SK-N-SH (cell line): ENCODE results near the gene POLR3B. TPM values are rescaled to one million over a fixed set of nuclear protein-coding genes. Genes with fewer than 3 reads are reported as not detected.
A peak's percentile ranks its signal among the peaks of the same experiment; 100 is the strongest.

Experiments used
- CTCF ChIA-PET: fragments of 300-600, 350-600 bp; formaldehyde crosslinking; extraction: SDS; loops from one replicate; lab custom pipeline; 2021; lab: Yijun Ruan, JAX
- POLR2A ChIA-PET: fragments of 350-600 bp; sonication (Branson Sonifier 250); formaldehyde crosslinking; extraction: SDS; loops from one replicate; lab custom pipeline; 2020; ENCODE audit warnings: antibody characterized with exemption, inconsistent platforms; lab: Yijun Ruan, JAX
- DNase-seq: peaks from one replicate; pipeline ENCODE4 v3.0.0; 2012
- H2AFZ ChIP-seq: fragments of 200-600 bp; sonication (generic); 2 replicates; pipeline ENCODE4 v1.8.1; 2016; ENCODE audit warnings: antibody characterized with exemption, mild to moderate bottlenecking, low read depth
- H3F3A ChIP-seq: fragments of 200-600 bp; sonication (generic); replicated peaks from 2 replicates; pipeline ENCODE3; 2016; ENCODE audit warnings: antibody characterized with exemption, mild to moderate bottlenecking; ENCODE audit not compliant: insufficient read depth
- H3K27ac ChIP-seq, 2 experiments: fragments of 200-500 bp in 1 of 2; fragments of 200-600 bp in 1 of 2; sonication (Bioruptor generic) in 1 of 2; sonication (generic), shearing (Covaris generic) in 1 of 2; 2 replicates each; pipeline versions ENCODE4 v1.5.1 to v1.6.1; 2014 to 2016; ENCODE audit warnings: low read depth in 2 of 2, inconsistent platforms in 1 of 2, low read length in 1 of 2, mild to moderate bottlenecking in 1 of 2, mixed read lengths in 1 of 2
- H3K27me3 ChIP-seq: fragments of 200-600 bp; sonication (generic), shearing (Covaris generic); 2 replicates; pipeline ENCODE4 v1.6.1; 2016; ENCODE audit warnings: mixed run types; ENCODE audit not compliant: insufficient read depth
- H3K36me3 ChIP-seq, 2 experiments: fragments of 200-500 bp in 1 of 2; fragments of 200-600 bp in 1 of 2; sonication (Bioruptor generic) in 1 of 2; sonication (generic) in 1 of 2; replicated peaks in 1 of 2; 2 replicates each; pipeline versions ENCODE3 to v1.5.1; 2014 to 2016; ENCODE audit warnings: low read length in 1 of 2, mild to moderate bottlenecking in 1 of 2; ENCODE audit not compliant: insufficient read depth in 2 of 2, control insufficient read depth in 1 of 2
- H3K4me1 ChIP-seq, 2 experiments: fragments of 200-500 bp in 1 of 2; fragments of 200-600 bp in 1 of 2; sonication (Bioruptor generic) in 1 of 2; sonication (generic), shearing (Covaris generic) in 1 of 2; 2 replicates each; pipeline versions ENCODE4 v1.5.1 to v1.6.1; 2014 to 2016; ENCODE audit warnings: low read depth in 1 of 2, low read length in 1 of 2, mixed run types in 1 of 2; ENCODE audit not compliant: insufficient read depth in 2 of 2, control insufficient read depth in 1 of 2
- H3K4me2 ChIP-seq: fragments of 200-600 bp; sonication (generic), shearing (Covaris generic); 2 replicates; pipeline ENCODE4 v1.6.1; 2017; ENCODE audit warnings: mixed run types
- H3K4me3 ChIP-seq, 2 experiments: fragments of 200-500 bp in 1 of 2; fragments of 200-600 bp in 1 of 2; sonication (Bioruptor generic) in 1 of 2; sonication (generic), shearing (Covaris generic) in 1 of 2; 2 replicates each; pipeline versions ENCODE4 v1.5.1 to v1.8.1; 2014 to 2016; ENCODE audit warnings: low read depth in 2 of 2, inconsistent platforms in 1 of 2, low read length in 1 of 2, mild to moderate bottlenecking in 1 of 2, mixed read lengths in 1 of 2, moderate library complexity in 1 of 2
- H3K79me2 ChIP-seq: fragments of 200-600 bp; sonication (generic); 2 replicates; pipeline ENCODE4 v1.8.1; 2017; ENCODE audit warnings: mild to moderate bottlenecking; ENCODE audit not compliant: insufficient read depth
- H3K9ac ChIP-seq: fragments of 200-600 bp; sonication (generic); 2 replicates; pipeline ENCODE4 v1.6.1; 2017; ENCODE audit warnings: mixed run types
- H3K9me2 ChIP-seq: fragments of 200-600 bp; sonication (generic); 2 replicates; pipeline ENCODE4 v1.6.1; 2017; ENCODE audit warnings: mixed run types
- H3K9me3 ChIP-seq: fragments of 200-600 bp; sonication (generic); 2 replicates; pipeline ENCODE4 v1.6.1; 2017; ENCODE audit warnings: mixed run types, mild to moderate bottlenecking, moderate library complexity
- H4K20me1 ChIP-seq: fragments of 200-600 bp; sonication (generic); 2 replicates; pipeline ENCODE4 v1.6.1; 2017; ENCODE audit warnings: mild to moderate bottlenecking, mixed run types; ENCODE audit not compliant: insufficient read depth
- CHD2 ChIP-seq: fragments of 150-350 bp; IDR thresholded peaks from 2 replicates; pipeline ENCODE4 v1.6.1; 2018; ENCODE audit warnings: low read length; ENCODE audit not compliant: partially characterized antibody
- CTCF ChIP-seq: fragments of 200-600 bp; sonication (generic); IDR thresholded peaks from 2 replicates; pipeline ENCODE4 v1.6.1; 2017; ENCODE audit warnings: antibody characterized with exemption, mild to moderate bottlenecking, moderate library complexity
- ELF1 ChIP-seq: IDR thresholded peaks from 2 replicates; pipeline ENCODE4 v1.4.0; 2012
- FOSL2 ChIP-seq: IDR thresholded peaks from 2 replicates; pipeline ENCODE4 v1.4.0; 2012; ENCODE audit warnings: low read depth, mild to moderate bottlenecking, moderate library complexity, borderline replicate concordance
- FOXJ3 ChIP-seq: sonication (generic); formaldehyde crosslinking; IDR thresholded peaks from 2 replicates; pipeline ENCODE4 v1.5.1; 2020; ENCODE audit warnings: mild to moderate bottlenecking, missing genetic modification reagents
- GABPA ChIP-seq: IDR thresholded peaks from 2 replicates; pipeline ENCODE4 v1.4.0; 2012; ENCODE audit warnings: low read depth, mild to moderate bottlenecking
- IRF3 ChIP-seq: fragments of 150-350 bp; IDR thresholded peaks from 2 replicates; pipeline ENCODE4 v1.6.1; 2016; ENCODE audit warnings: mild to moderate bottlenecking, low read depth, low read length
- MAX ChIP-seq: IDR thresholded peaks from 2 replicates; pipeline ENCODE4 v1.4.0; 2012; ENCODE audit warnings: low read depth
- NFIC ChIP-seq: IDR thresholded peaks from 2 replicates; pipeline ENCODE4 v1.4.0; 2012; ENCODE audit warnings: borderline replicate concordance
- NRF1 ChIP-seq: IDR thresholded peaks from 2 replicates; pipeline ENCODE4 v1.6.1; 2012; ENCODE audit warnings: low read depth, mild to moderate bottlenecking, low read length
- POLR2AphosphoS5 ChIP-seq: IDR thresholded peaks from 2 replicates; pipeline ENCODE4 v1.6.1; 2012; ENCODE audit warnings: low read depth, low read length
- RAD21 ChIP-seq: IDR thresholded peaks from 2 replicates; pipeline ENCODE4 v1.6.1; 2012; ENCODE audit warnings: mild to moderate bottlenecking, low read length
- SMC3 ChIP-seq: IDR thresholded peaks from 2 replicates; pipeline ENCODE4 v1.6.1; 2012; ENCODE audit warnings: low read depth, low read length, improper control_type of control experiment
- TCF12 ChIP-seq: IDR thresholded peaks from 2 replicates; pipeline ENCODE4 v1.4.0; 2012
- TEAD4 ChIP-seq: IDR thresholded peaks from 2 replicates; pipeline ENCODE4 v1.4.0; 2012; ENCODE audit warnings: mild to moderate bottlenecking, borderline replicate concordance; ENCODE audit not compliant: insufficient read depth
- USF1 ChIP-seq: IDR thresholded peaks from 2 replicates; pipeline ENCODE4 v1.4.0; 2012; ENCODE audit warnings: low read depth, borderline replicate concordance
- USF2 ChIP-seq: fragments of 150-350 bp; IDR thresholded peaks from 2 replicates; pipeline ENCODE4 v1.6.1; 2017; ENCODE audit warnings: antibody characterized with exemption, low read length, low read depth, borderline replicate concordance
- YY1 ChIP-seq: IDR thresholded peaks from 2 replicates; pipeline ENCODE4 v1.4.0; 2012; ENCODE audit warnings: low read depth, mild to moderate bottlenecking
- ZBTB33 ChIP-seq: IDR thresholded peaks from 2 replicates; pipeline ENCODE4 v1.4.0; 2012; ENCODE audit warnings: low read depth, borderline replicate concordance
- WGBS: methylation state at CpG from one replicate; pipeline ENCODE4 v1.1.6; 2017; ENCODE audit warnings: low lambda C conversion rate; 5-methylcytosine and 5-hydroxymethylcytosine counted together
- polyA plus RNA-seq, 3 experiments: library from polyadenylated mRNA; depleted of rRNA; stranded (reverse); fragments of >200 nt; gene quantifications; 2 replicates each; pipeline ENCODE4 v1.2.3, GENCODE V29; 2012

Gene POLR3B
- polyA plus RNA-seq, 1 of the 3 experiments (the other 2 are of a cell fraction), result 3.3 TPM

- TF ChIP-seq ZBTB33 (no peak), CHD2 (no peak), SMC3 (no peak), USF1 (no peak), MAX (no peak), YY1 (no peak), ELF1 (no peak), FOSL2 (no peak)
These were observed 14.4 kb upstream of the POLR3B start (continued) for GRCh38 chr12:106343214-106343528.

GRCh38 chr12:106344131-106344530 is 13.4 kb upstream of the POLR3B start:
- Histone ChIP-seq H3K9me2 (no peaks in the 10 kb centered on the region), H3K9me3 (no peaks in the 10 kb centered on the region), H3K27me3 (no peaks in the 10 kb centered on the region), H3K4me2 (no peak overlapping the region), H3K36me3 (peaks cover 5 to 9% of the 10 kb centered on the region in 2 experiments), H3K4me3 (no peak overlapping the region), H3K9ac (no peak overlapping the region), H3K79me2 (no peaks in the 10 kb centered on the region), H2AFZ (no peak overlapping the region), H3F3A (peaks cover 10% of the 10 kb centered on the region), H3K27ac (no peak overlapping the region), H3K4me1 (peaks cover 4 to 6% of the 10 kb centered on the region in 2 experiments; a peak in 3 of 4 replicates), H4K20me1 (no peaks in the 10 kb centered on the region)
- WGBS, result 93% methylated on average over 5 of the region's 5 CpGs
- TF ChIP-seq TEAD4, result no peak
- no peak for DNase-seq
- ChIA-PET CTCF (interaction anchor here (4.4 kb wide), 1 partner anchor 13 kb away, joined by 21 read pairs; the partner anchor contains the start of gene POLR3B), POLR2A (no interaction called here)

- Histone ChIP-seq H3K4me1 (peaks cover 4 to 6% of the 10 kb centered on the region in 2 experiments; a peak in 3 of 4 replicates), H3K79me2 (no peaks in the 10 kb centered on the region), H3K4me3 (no peak overlapping the region), H3F3A (peaks cover 10% of the 10 kb centered on the region), H2AFZ (no peak overlapping the region), H3K9me3 (no peaks in the 10 kb centered on the region), H4K20me1 (no peaks in the 10 kb centered on the region), H3K27me3 (no peaks in the 10 kb centered on the region), H3K9me2 (no peaks in the 10 kb centered on the region), H3K9ac (no peak overlapping the region), H3K27ac (no peak overlapping the region), H3K4me2 (no peak overlapping the region), H3K36me3 (peaks cover 5 to 9% of the 10 kb centered on the region in 2 experiments)
- WGBS, result 86% methylated on average over 5 of the region's 5 CpGs
- CTCF ChIA-PET, result interaction anchor here (0.6 to 2.2 kb wide), 7 partner anchors 11 to 1648 kb away, joined by 3 to 15 read pairs (median 7); partner anchors contain the start of genes POLR3B and TCP11L2
- POLR2A ChIA-PET, result no interaction called here
- TF ChIP-seq FOXJ3 (no peak), USF2 (no peak), NFIC (no peak), GABPA (no peak), SMC3 (peak; percentile 44; the same call in 1 of the 2 replicates), RAD21 (peak; percentile 61), CTCF (peak; percentile 42), TEAD4 (no peak), NRF1 (no peak), MAX (no peak), IRF3 (no peak), POLR2AphosphoS5 (no peak), ELF1 (no peak), TCF12 (no peak)
- DNase-seq, result peak; percentile 25
These were observed 11.8 kb upstream of the POLR3B start for GRCh38 chr12:106345746-106346145.
